MM.1S (cell line): ENCODE measurements around the gene TNKS2.
A peak's percentile ranks its signal among the peaks of the same experiment; 100 is the strongest.
"Not testable (repeated sequence)": the region's sequence is repeated elsewhere in the genome, so short reads cannot be mapped to it uniquely, and the experiment has no call there.

Source experiments
- DNase-seq: peaks from one replicate; pipeline ENCODE4 v3.0.0-alpha.2; 2015
- H2AFZ ChIP-seq: fragments of 300-600 bp; sonication (generic); 2 replicates; pipeline ENCODE4 v1.6.0; 2016; ENCODE audit warnings: antibody characterized with exemption, low read length
- H3F3A ChIP-seq: fragments of 300-600 bp; sonication (generic); 2 replicates; pipeline ENCODE4 v1.6.1; 2016; ENCODE audit warnings: mild to moderate bottlenecking, antibody characterized with exemption, low read length, moderate library complexity, mixed read lengths; ENCODE audit not compliant: insufficient read depth
- H3K27ac ChIP-seq: fragments of 300-600 bp; sonication (generic); 2 replicates; pipeline ENCODE4 v1.5.1; 2016; ENCODE audit warnings: mild to moderate bottlenecking, low read length
- H3K27me3 ChIP-seq: fragments of 300-600 bp; sonication (generic); replicated peaks from 2 replicates; pipeline ENCODE4 v1.6.0; 2016; ENCODE audit warnings: low read length; ENCODE audit not compliant: insufficient read depth
- H3K36me3 ChIP-seq: fragments of 300-600 bp; sonication (generic); replicated peaks from 2 replicates; pipeline ENCODE4 v1.6.1; 2016; ENCODE audit warnings: mild to moderate bottlenecking, low read length, mixed read lengths; ENCODE audit not compliant: insufficient read depth
- H3K4me1 ChIP-seq: fragments of 300-600 bp; sonication (generic); 2 replicates; pipeline ENCODE4 v1.6.1; 2016; ENCODE audit warnings: low read length, mixed read lengths
- H3K4me2 ChIP-seq: fragments of 300-600 bp; sonication (generic); 2 replicates; pipeline ENCODE4 v1.6.0; 2016; ENCODE audit warnings: low read depth, low read length
- H3K4me3 ChIP-seq: fragments of 300-600 bp; sonication (generic); 2 replicates; pipeline ENCODE4 v1.5.1; 2016; ENCODE audit warnings: low read length, mixed read lengths
- H3K79me2 ChIP-seq: fragments of 300-600 bp; sonication (generic); 2 replicates; pipeline ENCODE4 v1.6.1; 2016; ENCODE audit warnings: mixed run types, low read length, mixed read lengths
- H3K9ac ChIP-seq: fragments of 300-600 bp; sonication (generic); 2 replicates; pipeline ENCODE4 v1.6.1; 2016; ENCODE audit warnings: low read length, mixed read lengths
- H3K9me2 ChIP-seq: fragments of 300-600 bp; sonication (generic); replicated peaks from 2 replicates; pipeline ENCODE4 v1.6.1; 2016; ENCODE audit warnings: mild to moderate bottlenecking, low read length, mixed read lengths; ENCODE audit not compliant: insufficient read depth
- H3K9me3 ChIP-seq: fragments of 300-600 bp; sonication (generic); replicated peaks from 2 replicates; pipeline ENCODE4 v1.6.1; 2016; ENCODE audit warnings: mild to moderate bottlenecking, low read length, mixed read lengths; ENCODE audit not compliant: insufficient read depth
- H4K20me1 ChIP-seq: fragments of 300-600 bp; sonication (generic); 2 replicates; pipeline ENCODE4 v1.6.1; 2016; ENCODE audit warnings: mild to moderate bottlenecking, low read length, moderate library complexity, mixed read lengths; ENCODE audit not compliant: insufficient read depth
- EZH2 ChIP-seq: fragments of 300-600 bp; sonication (generic); optimal IDR thresholded peaks from 2 replicates; pipeline ENCODE3; 2017; ENCODE audit warnings: low read depth, mild to moderate bottlenecking, antibody characterized with exemption, low read length, mixed read lengths
- EZH2phosphoT487 ChIP-seq: fragments of 300-600 bp; sonication (generic); IDR thresholded peaks from 2 replicates; pipeline ENCODE4 v1.6.1; 2018; ENCODE audit warnings: antibody characterized with exemption, low read length
- TF ChIP-seq, protein P1 (sequence below): fragments of 300-600 bp; sonication (generic); IDR thresholded peaks from 2 replicates; pipeline ENCODE4 v1.5.1; 2016; ENCODE audit warnings: antibody characterized with exemption, low read length, mixed read lengths

The TNKS2 gene

DNA sequence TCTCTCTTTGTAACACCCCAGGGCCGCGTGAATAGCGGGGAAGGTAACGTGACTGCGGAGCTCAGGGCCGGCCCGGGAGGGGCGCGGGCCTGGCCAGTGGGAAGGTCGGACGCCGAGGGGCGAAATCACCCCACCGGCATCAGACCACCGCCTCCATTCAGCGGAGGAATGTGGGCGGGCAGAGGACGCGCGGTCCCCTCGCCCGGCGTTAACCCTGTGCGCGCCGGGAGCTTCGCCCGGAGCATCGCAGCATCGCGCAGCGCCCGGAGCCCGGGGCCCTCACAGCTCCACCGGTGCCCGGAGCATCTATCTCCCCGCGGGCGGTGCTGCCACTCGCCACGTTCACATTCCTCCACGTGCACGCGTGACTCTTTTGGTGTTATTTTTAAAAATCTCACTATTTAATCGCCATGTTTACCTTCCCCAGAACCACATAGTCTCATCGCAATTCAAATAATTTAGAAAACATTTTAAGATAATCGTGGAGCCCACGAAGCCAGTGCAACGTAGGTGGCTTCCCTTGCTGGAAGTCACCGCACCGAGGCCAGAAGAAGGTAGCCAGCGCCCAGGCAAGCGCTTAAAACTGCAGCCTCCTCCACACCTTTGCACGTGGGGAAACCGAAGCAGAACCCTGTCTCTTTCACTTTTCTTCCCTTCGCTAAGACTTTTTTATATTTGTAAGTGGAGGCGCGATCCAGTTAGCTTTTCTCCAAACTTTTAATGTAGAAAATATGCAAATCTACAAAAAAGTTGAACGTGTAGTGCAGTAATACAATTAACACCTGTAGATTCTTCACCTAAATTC, 89.2 kb downstream of the TNKS2 start:
- no peaks in the 10 kb centered on the region for H3K36me3 ChIP-seq
- TF ChIP-seq, protein P1, sequence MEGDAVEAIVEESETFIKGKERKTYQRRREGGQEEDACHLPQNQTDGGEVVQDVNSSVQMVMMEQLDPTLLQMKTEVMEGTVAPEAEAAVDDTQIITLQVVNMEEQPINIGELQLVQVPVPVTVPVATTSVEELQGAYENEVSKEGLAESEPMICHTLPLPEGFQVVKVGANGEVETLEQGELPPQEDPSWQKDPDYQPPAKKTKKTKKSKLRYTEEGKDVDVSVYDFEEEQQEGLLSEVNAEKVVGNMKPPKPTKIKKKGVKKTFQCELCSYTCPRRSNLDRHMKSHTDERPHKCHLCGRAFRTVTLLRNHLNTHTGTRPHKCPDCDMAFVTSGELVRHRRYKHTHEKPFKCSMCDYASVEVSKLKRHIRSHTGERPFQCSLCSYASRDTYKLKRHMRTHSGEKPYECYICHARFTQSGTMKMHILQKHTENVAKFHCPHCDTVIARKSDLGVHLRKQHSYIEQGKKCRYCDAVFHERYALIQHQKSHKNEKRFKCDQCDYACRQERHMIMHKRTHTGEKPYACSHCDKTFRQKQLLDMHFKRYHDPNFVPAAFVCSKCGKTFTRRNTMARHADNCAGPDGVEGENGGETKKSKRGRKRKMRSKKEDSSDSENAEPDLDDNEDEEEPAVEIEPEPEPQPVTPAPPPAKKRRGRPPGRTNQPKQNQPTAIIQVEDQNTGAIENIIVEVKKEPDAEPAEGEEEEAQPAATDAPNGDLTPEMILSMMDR, result no peak
- TF ChIP-seq EZH2phosphoT487 (no peak), EZH2 (no peak)
- no peak overlapping the region for H3K27ac ChIP-seq
- no peaks in the 10 kb centered on the region for H3K9me3 ChIP-seq
- H3K9me2 ChIP-seq, result no peaks in the 10 kb centered on the region
- no peak overlapping the region for H3K9ac ChIP-seq
- H3K79me2 ChIP-seq, result no peaks in the 10 kb centered on the region
- DNase-seq, result peak; percentile 10
- peak overlapping the region; percentile 30 for H3K4me3 ChIP-seq
- peak overlapping the region; percentile 2; the same call in 1 of the 2 replicates for H2AFZ ChIP-seq
- peak overlapping the region; percentile 46 for H3K4me2 ChIP-seq
- no peaks in the 10 kb centered on the region; the same call in 1 of the 2 replicates for H3K27me3 ChIP-seq
- H4K20me1 ChIP-seq, result no peaks in the 10 kb centered on the region
- H3K4me1 ChIP-seq, result peaks cover 4% of the 10 kb centered on the region; the same call in 1 of the 2 replicates
- no peaks in the 10 kb centered on the region for H3F3A ChIP-seq

GRCh38 chr10:91891125-91892001, 93.1 kb downstream of the TNKS2 start:
- Histone ChIP-seq H2AFZ (no peak overlapping the region), H3K9ac (no peak overlapping the region), H3K79me2 (no peaks in the 10 kb centered on the region), H4K20me1 (no peaks in the 10 kb centered on the region), H3K4me3 (no peak overlapping the region), H3K4me2 (no peak overlapping the region), H3K36me3 (no peaks in the 10 kb centered on the region), H3K9me2 (no peaks in the 10 kb centered on the region), H3K27ac (no peak overlapping the region), H3K27me3 (peaks cover 1% of the 10 kb centered on the region), H3K4me1 (no peaks in the 10 kb centered on the region), H3K9me3 (no peaks in the 10 kb centered on the region), H3F3A (no peaks in the 10 kb centered on the region)
- no peak for DNase-seq
- TF ChIP-seq EZH2 (no peak), EZH2phosphoT487 (no peak)
- TF ChIP-seq, protein P1, result no peak

- no peak for DNase-seq
- Histone ChIP-seq H3K27me3 (peaks cover 4% of the 10 kb centered on the region), H3K4me3 (no peak overlapping the region), H3F3A (no peaks in the 10 kb centered on the region), H4K20me1 (no peaks in the 10 kb centered on the region), H3K4me2 (no peak overlapping the region), H3K79me2 (no peaks in the 10 kb centered on the region), H3K36me3 (no peaks in the 10 kb centered on the region), H3K9ac (no peak overlapping the region), H3K27ac (no peak overlapping the region), H3K4me1 (no peaks in the 10 kb centered on the region), H3K9me2 (no peaks in the 10 kb centered on the region), H2AFZ (no peak overlapping the region), H3K9me3 (no peaks in the 10 kb centered on the region)
- TF ChIP-seq, protein P1, result no peak
- TF ChIP-seq EZH2, result no peak
- TF ChIP-seq EZH2phosphoT487, result no peak
Observed at GRCh38 chr10:91893051-91893450, 94.8 kb downstream of the TNKS2 start.

DNA sequence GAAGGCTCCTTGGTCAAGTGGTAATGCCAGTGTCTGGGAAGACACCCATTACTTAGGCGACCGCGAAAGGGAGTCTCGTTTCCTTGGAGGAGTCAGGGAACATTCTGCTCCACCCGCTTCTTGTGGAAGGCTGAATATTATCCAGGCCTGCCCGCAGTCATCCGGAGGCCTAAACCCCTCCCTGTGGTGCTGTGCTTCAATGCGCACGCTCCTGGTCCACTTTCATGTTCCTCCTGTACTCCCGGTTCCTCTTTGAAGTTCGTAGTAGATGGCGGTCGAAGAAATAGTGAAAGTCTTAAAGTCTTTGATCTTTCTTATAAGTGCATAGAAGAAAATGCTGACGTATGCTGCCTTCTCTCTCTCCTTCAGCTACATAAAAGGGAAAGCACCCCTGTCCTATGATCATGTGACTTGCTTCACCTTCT, 96.0 kb downstream of the TNKS2 start:
- not testable (repeated sequence) for H3K4me3 ChIP-seq, H3K9me2 ChIP-seq, H4K20me1 ChIP-seq, H3K27ac ChIP-seq, H3K27me3 ChIP-seq, H3K4me1 ChIP-seq, H2AFZ ChIP-seq, H3K9me3 ChIP-seq, H3K9ac ChIP-seq, H3K36me3 ChIP-seq, H3F3A ChIP-seq, H3K79me2 ChIP-seq, H3K4me2 ChIP-seq
- peak; percentile 71 for DNase-seq
